Stimulated activated CD8-positive, alpha-beta memory T cell treated with anti-CD3 and anti-CD28 coated beads, Interleukin-15, amount 100 ng/mL, for 1 hour (primary cell): Measurements from ENCODE around the gene CPA5.

Source experiments
- DNase-seq: peaks from one replicate; pipeline ENCODE4 v3.0.0-alpha.2; 2020; ENCODE audit warnings: low read depth

Gene CPA5

GRCh38 chr7:130332259-130333053, 12.2 kb upstream of the CPA5 start:
- DNase-seq, result no peak

- DNase-seq, result no peak
Observed at GRCh38 chr7:130333832-130334231, 10.8 kb upstream of the CPA5 start.

- no peak for DNase-seq
Observed at GRCh38 chr7:130334274-130334673, 10.3 kb upstream of the CPA5 start.

- no peak for DNase-seq
Observed at GRCh38 chr7:130337410-130337971, 7.1 kb upstream of the CPA5 start.

- DNase-seq, result no peak
Observed at GRCh38 chr7:130338233-130338632, 6.4 kb upstream of the CPA5 start.

- DNase-seq, result no peak
Observed at GRCh38 chr7:130341882-130342281, 2.7 kb upstream of the CPA5 start.

GRCh38 chr7:130342701-130343380, 1.8 kb upstream of the CPA5 start:
- DNase-seq, result no peak

GRCh38 chr7:130345136-130345535, 520 bp downstream of the CPA5 start:
- no peak for DNase-seq

GRCh38 chr7:130345725-130346124, 1.1 kb downstream of the CPA5 start:
- DNase-seq, result no peak

GRCh38 chr7:130346177-130346905, 1.7 kb downstream of the CPA5 start:
- DNase-seq, result no peak

- no peak for DNase-seq
Observed at GRCh38 chr7:130346941-130347340, 2.3 kb downstream of the CPA5 start.

- no peak for DNase-seq
Observed at GRCh38 chr7:130349911-130350782, 5.5 kb downstream of the CPA5 start.

GRCh38 chr7:130350945-130351790, 6.6 kb downstream of the CPA5 start:
- DNase-seq, result no peak

- DNase-seq, result no peak
Observed at GRCh38 chr7:130351791-130352090, 7.1 kb downstream of the CPA5 start.

GRCh38 chr7:130352194-130353074, 7.8 kb downstream of the CPA5 start:
- no peak for DNase-seq

GRCh38 chr7:130353196-130353595, 8.6 kb downstream of the CPA5 start:
- no peak for DNase-seq

GRCh38 chr7:130356121-130356875, 11.7 kb downstream of the CPA5 start:
- no peak for DNase-seq

GRCh38 chr7:130356876-130357611, 12.4 kb downstream of the CPA5 start:
- DNase-seq, result no peak
